HepG2 (cell line): ENCODE results near the gene SPHK2. TPM values are rescaled to one million over a fixed set of nuclear protein-coding genes. Genes with fewer than 3 reads are reported as not detected.

Source experiments
- ATAC-seq: fragments of 200-7000 bp; cut with Tn5 transposase; 3 replicates; pipeline ENCODE4 v1.9.1; 2020; ENCODE audit warnings: mild to moderate bottlenecking, moderate library complexity
- BruUV-seq: library from RNA; stranded (reverse); fragments of 400-500 nt; replicated peaks from 2 replicates; lab custom pipeline; 2021; lab: Mats Ljungman, UMichigan
- CTCF ChIA-PET: fragments of 300-600 bp; formaldehyde crosslinking; extraction: SDS; loops from one replicate; lab custom pipeline; 2021; ENCODE audit warnings: low total read pairs, inconsistent platforms, low intra/inter-chr PET ratio; lab: Yijun Ruan, JAX
- POLR2A ChIA-PET: fragments of 350-600 bp; sonication (Branson Sonifier 250); formaldehyde crosslinking; loops from one replicate; lab custom pipeline; 2020; ENCODE audit warnings: antibody characterized with exemption, inconsistent platforms; lab: Yijun Ruan, JAX
- DNase-seq: peaks from one replicate; pipeline ENCODE4 v3.0.0-alpha.2; 2015; ENCODE audit warnings: low spot score
- FAIRE-seq: peaks from 3 replicates; lab custom pipeline; 2011; peaks lifted over from hg19 to GRCh38; lab: Jason Lieb, UNC
- H2AFZ ChIP-seq: one replicate; pipeline ENCODE4 v1.6.1; 2011; ENCODE audit warnings: low read length, inconsistent platforms
- H3K27ac ChIP-seq: fragments of 300-600 bp; 3 replicates; pipeline ENCODE4 v1.8.0; 2011; ENCODE audit warnings: mixed run types, mild to moderate bottlenecking, mixed read lengths, low read length, inconsistent platforms; ENCODE audit not compliant: insufficient read depth; ENCODE audit errors: extremely low read length
- H3K27me3 ChIP-seq, 2 experiments: fragments of 200-600 bp in 1 of 2; 2 replicates in 1 of 2; 3 replicates in 1 of 2; pipeline versions ENCODE4 v1.6.0 to v1.8.0; 2011; ENCODE audit warnings: low read length in 2 of 2, mild to moderate bottlenecking in 2 of 2, moderate library complexity in 2 of 2, inconsistent platforms in 1 of 2; ENCODE audit not compliant: insufficient read depth in 2 of 2, control insufficient read depth in 1 of 2
- H3K36me3 ChIP-seq, 2 experiments: fragments of 200-600 bp in 1 of 2; replicated peaks in 1 of 2; 2 replicates in 1 of 2; 3 replicates in 1 of 2; pipeline versions ENCODE4 v1.5.1 to v1.8.0; 2011; ENCODE audit warnings: low read length in 2 of 2, inconsistent platforms in 1 of 2; ENCODE audit not compliant: insufficient read depth in 2 of 2, control insufficient read depth in 1 of 2
- H3K4me1 ChIP-seq: 2 replicates; pipeline ENCODE4 v1.5.1; 2012; ENCODE audit warnings: low read length, inconsistent platforms; ENCODE audit not compliant: insufficient read depth
- H3K4me2 ChIP-seq: 2 replicates; pipeline ENCODE4 v1.6.0; 2011; ENCODE audit warnings: low read depth, low read length, inconsistent platforms
- H3K4me3 ChIP-seq, 3 experiments: fragments of 200-600 bp in 1 of 3; sonication (generic), shearing (Covaris generic) in 1 of 3; replicated peaks in 1 of 3; 2 replicates each; pipeline ENCODE4 v1.5.1; 2011 to 2016; ENCODE audit warnings: low read length in 3 of 3, inconsistent platforms in 2 of 3, low read depth in 2 of 3, mild to moderate bottlenecking in 2 of 3, control low read depth in 1 of 3, mixed read lengths in 1 of 3; ENCODE audit not compliant: insufficient read depth in 1 of 3
- H3K79me2 ChIP-seq: one replicate; pipeline ENCODE4 v1.6.1; 2011; ENCODE audit warnings: low read length, inconsistent platforms; ENCODE audit not compliant: insufficient read depth
- H3K9ac ChIP-seq: 2 replicates; pipeline ENCODE4 v1.6.0; 2011; ENCODE audit warnings: mild to moderate bottlenecking, low read depth, low read length, inconsistent platforms; ENCODE audit not compliant: insufficient read depth
- H3K9me3 ChIP-seq: 2 replicates; pipeline ENCODE4 v1.5.1; 2012; ENCODE audit warnings: mild to moderate bottlenecking, low read length
- H4K20me1 ChIP-seq: 2 replicates; pipeline ENCODE4 v1.6.0; 2011; ENCODE audit warnings: inconsistent platforms, mild to moderate bottlenecking, low read length, moderate library complexity; ENCODE audit not compliant: insufficient read depth
- CC2D1A ChIP-seq: sonication (generic); formaldehyde crosslinking; IDR thresholded peaks from 2 replicates; pipeline ENCODE4 v1.8.1; 2023; ENCODE audit warnings: mild to moderate bottlenecking, missing genetic modification reagents
- NR2F6 ChIP-seq, 2 experiments: IDR thresholded peaks; 2 replicates each; pipeline ENCODE4 v1.6.1; 2016; ENCODE audit warnings: antibody characterized with exemption in 1 of 2, mild to moderate bottlenecking in 1 of 2
- SALL1 ChIP-seq: sonication (generic); formaldehyde crosslinking; IDR thresholded peaks from 2 replicates; pipeline ENCODE4 v1.8.0; 2022; ENCODE audit warnings: mild to moderate bottlenecking, missing genetic modification reagents
- TMF1 ChIP-seq: sonication (generic); formaldehyde crosslinking; IDR thresholded peaks from 2 replicates; pipeline ENCODE4 v1.8.1; 2022; ENCODE audit warnings: low read depth, missing genetic modification reagents
- ZFP91 ChIP-seq: sonication (generic); formaldehyde crosslinking; IDR thresholded peaks from 2 replicates; pipeline ENCODE4 v1.9.0; 2022; ENCODE audit warnings: missing genetic modification reagents, mild to moderate bottlenecking, borderline replicate concordance
- ZHX2 ChIP-seq, 2 experiments: sonication (generic) in 1 of 2; formaldehyde crosslinking in 1 of 2; IDR thresholded peaks; 2 replicates each; pipeline versions ENCODE4 v1.6.1 to v1.9.0; 2014 to 2022; ENCODE audit warnings: antibody characterized with exemption in 1 of 2, borderline replicate concordance in 1 of 2, inconsistent platforms in 1 of 2, low read depth in 1 of 2, missing genetic modification reagents in 1 of 2
- ZNF570 ChIP-seq: sonication (generic); formaldehyde crosslinking; IDR thresholded peaks from 2 replicates; pipeline ENCODE4 v1.4.0; 2020; ENCODE audit warnings: mild to moderate bottlenecking, missing genetic modification reagents, borderline replicate concordance
- ZNF574 ChIP-seq: sonication (generic); formaldehyde crosslinking; IDR thresholded peaks from 2 replicates; pipeline ENCODE4 v1.4.0; 2020; ENCODE audit warnings: missing genetic modification reagents
- ZNF580 ChIP-seq: IDR thresholded peaks from 2 replicates; pipeline ENCODE4 v1.6.1; 2016; ENCODE audit warnings: low read depth, borderline replicate concordance
- ZNF850 ChIP-seq: sonication (generic); formaldehyde crosslinking; conservative IDR thresholded peaks from 2 replicates; pipeline ENCODE4 v1.9.0; 2021; ENCODE audit warnings: mild to moderate bottlenecking, missing genetic modification reagents
- WGBS: methylation state at CpG from one replicate; pipeline ENCODE4 v1.1.6; 2017; ENCODE audit warnings: low lambda C conversion rate; 5-methylcytosine and 5-hydroxymethylcytosine counted together
- in situ Hi-C: cut with HindIII; loops from 2 replicates; pipeline ENCODE4 v1.10.0; 2017; ENCODE audit warnings: low pct_unique_long_range_greater_than_20kb; ENCODE audit not compliant: extremely low pct_ligation_motif_present
- intact Hi-C: fragments of 100-400 bp; cut with micrococcal nuclease; formaldehyde crosslinking; loops from one replicate; pipeline ENCODE4 v1.10.0; 2022; ENCODE audit not compliant: unreplicated experiment
- polyA plus RNA-seq, 8 experiments: library from polyadenylated mRNA; depleted of rRNA in 3 of 8; stranded (reverse) in 7 of 8; unstranded in 1 of 8; fragments of >200 nt; fragmentation: Illumina TruSeq in 4 of 8; extraction: Trizol in 4 of 8; gene quantifications; 2 replicates each; pipeline versions ENCODE4 v1.2.1 to v1.2.3, GENCODE V29; 2011 to 2016; ENCODE audit warnings: low read depth in 4 of 8, missing spikeins in 1 of 8, mixed read lengths in 1 of 8; ENCODE audit not compliant: insufficient read depth in 1 of 8
- total RNA-seq, 5 experiments: library from RNA; depleted of rRNA; stranded (reverse); fragments of >200 nt; fragmentation: Illumina TruSeq; extraction: Trizol; gene quantifications; 2 replicates each; pipeline ENCODE4 v1.2.3, GENCODE V29; 2016; ENCODE audit warnings: low read depth in 1 of 5

Gene SPHK2
- total and polyA plus RNA-seq, 2 of the 13 experiments (the other 11 are each of a cell fraction or from before 2014, with no cell fraction given), result 2.9 to 14.4 TPM

GRCh38 chr19:48637948-48638830 lies 18.9 kb downstream of the SPHK2 start:
- Histone ChIP-seq H4K20me1 (no peaks in the 10 kb centered on the region), H3K27me3 (peaks cover 0 to 8% of the 10 kb centered on the region in 2 experiments; a peak in 3 of 5 replicates), H3K79me2 (no peaks in the 10 kb centered on the region), H3K9ac (peak overlapping the region; percentile 23; the same call in 1 of the 2 replicates), H3K9me3 (no peaks in the 10 kb centered on the region), H3K4me1 (peaks cover 63% of the 10 kb centered on the region), H3K27ac (peak overlapping the region; percentile 64), H3K36me3 (no peaks in the 10 kb centered on the region), H3K4me3 (peak overlapping the region in 2 of 3 experiments; percentile 15 to 50; a peak in 4 of 6 replicates), H2AFZ (no peak overlapping the region), H3K4me2 (peak overlapping the region; percentile 96)
- ATAC-seq (peak; percentile 9), DNase-seq (peak; percentile 75), FAIRE-seq (peak; percentile 68)
- in situ Hi-C loops, result no loop called here
- CTCF ChIA-PET, result interaction anchor here (0.6 to 0.9 kb wide), 2 partner anchors 8 to 22 kb away, joined by 3 read pairs; partner anchors contain the start of gene CA11
- POLR2A ChIA-PET, result interaction anchor here (0.6 to 2.0 kb wide), 4 partner anchors 11 to 306 kb away, joined by 3 to 12 read pairs (median 4); partner anchors contain the start of genes RPL18 and SPHK2
- intact Hi-C loops, result no loop called here
- BruUV-seq, result no TSS peak
- 13% methylated on average over 27 of the region's 29 CpGs for WGBS
- TF ChIP-seq TMF1 (CRISPR knock-in tag) (no peak), SALL1 (CRISPR knock-in tag) (peak; percentile 28; the same call in 1 of the 2 replicates), ZNF574 (CRISPR knock-in tag) (0 out of 2 replicates have a peak, but pooled peaks have one; percentile 16), NR2F6 (IDR thresholded peaks at IDR 0.05) (peak; percentile 49), NR2F6 (CRISPR knock-in tag; IDR thresholded peaks at IDR 0.05) (no peak), ZNF570 (CRISPR knock-in tag) (0 out of 2 replicates have a peak, but pooled peaks have one; percentile 11), ZHX2 (IDR thresholded peaks at IDR 0.05; ENCODE audit: low read depth) (no peak), ZHX2 (CRISPR knock-in tag; IDR thresholded peaks at IDR 0.05; ENCODE audit: borderline replicate concordance) (no peak), CC2D1A (no peak), ZNF580 (no peak), ZFP91 (peak; percentile 89), ZNF850 (CRISPR knock-in tag) (0 out of 2 replicates have a peak, but pooled peaks have one; percentile 9)
